ENCODE results near the gene FAF1. TPM values are rescaled to one million over a fixed set of nuclear protein-coding genes. Genes with fewer than 3 reads are reported as not detected.

Gene FAF1
- polyA plus RNA-seq, 1 of the 3 experiments (the other 2 are of a cell fraction) = 8.7 TPM

DNA sequence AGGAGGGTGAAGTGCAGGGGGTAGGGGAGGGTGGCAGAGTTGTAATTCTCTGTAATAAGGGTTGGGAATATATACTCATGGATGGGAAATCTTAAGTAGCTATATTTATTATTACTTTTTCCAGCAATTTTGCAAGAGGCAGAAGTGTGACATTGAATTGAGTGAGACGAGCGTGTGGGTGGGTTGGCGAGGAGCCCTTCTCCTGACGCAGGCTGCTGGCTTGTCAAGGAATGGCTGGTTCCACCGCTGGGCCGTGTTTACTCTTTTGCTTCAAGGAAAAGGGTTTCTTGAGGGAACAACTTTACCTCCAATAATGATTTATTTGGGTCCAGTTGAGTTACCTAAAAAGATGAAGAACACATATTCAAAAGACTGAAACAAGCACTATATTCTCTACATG lies 518.9 kb downstream of the FAF1 start:
- Histone ChIP-seq H3K79me2 (ENCODE audit: insufficient read depth) (no peaks in the 10 kb centered on the region), H3K9me3 (no peaks in the 10 kb centered on the region), H4K20me1 (ENCODE audit: insufficient read depth) (no peaks in the 10 kb centered on the region), H3K27ac (ENCODE audit: low read depth in 2 of 2, low read length in 1 of 2) (no peak overlapping the region), H3K4me3 (ENCODE audit: low read depth in 2 of 2, low read length in 1 of 2) (no peak overlapping the region), H3K4me2 (no peak overlapping the region), H3K4me1 (ENCODE audit: control insufficient read depth in 1 of 2, insufficient read depth in 2 of 2, low read depth in 1 of 2, low read length in 1 of 2) (no peaks in the 10 kb centered on the region), H3K36me3 (replicated peaks in 1 of 2; ENCODE audit: control insufficient read depth in 1 of 2, insufficient read depth in 2 of 2, low read length in 1 of 2) (peaks cover 10 to 20% of the 10 kb centered on the region in 2 experiments), H2AFZ (ENCODE audit: low read depth) (no peak overlapping the region), H3F3A (replicated peaks; ENCODE audit: insufficient read depth) (no peaks in the 10 kb centered on the region), H3K9ac (no peak overlapping the region), H3K27me3 (ENCODE audit: insufficient read depth) (no peaks in the 10 kb centered on the region), H3K9me2 (no peaks in the 10 kb centered on the region)
- 97% methylated on average over 6 of the region's 6 CpGs for WGBS (ENCODE audit: low lambda C conversion rate)
- TF ChIP-seq RFX5 (IDR thresholded peaks at IDR 0.05; ENCODE audit: low read length) (no peak), JUND (IDR thresholded peaks at IDR 0.05) (no peak), ELF1 (IDR thresholded peaks at IDR 0.05) (no peak), EP300 (IDR thresholded peaks at IDR 0.05; ENCODE audit: borderline replicate concordance in 1 of 2, low read depth in 1 of 2, low read length in 1 of 2) (no peak)
- POLR2A ChIA-PET = no interaction called here
- CTCF ChIA-PET = interaction anchor here (1.2 kb wide), 1 partner anchor 72 kb away, joined by 3 read pairs; no protein-coding TSS in a partner anchor
- no peak for DNase-seq

DNA sequence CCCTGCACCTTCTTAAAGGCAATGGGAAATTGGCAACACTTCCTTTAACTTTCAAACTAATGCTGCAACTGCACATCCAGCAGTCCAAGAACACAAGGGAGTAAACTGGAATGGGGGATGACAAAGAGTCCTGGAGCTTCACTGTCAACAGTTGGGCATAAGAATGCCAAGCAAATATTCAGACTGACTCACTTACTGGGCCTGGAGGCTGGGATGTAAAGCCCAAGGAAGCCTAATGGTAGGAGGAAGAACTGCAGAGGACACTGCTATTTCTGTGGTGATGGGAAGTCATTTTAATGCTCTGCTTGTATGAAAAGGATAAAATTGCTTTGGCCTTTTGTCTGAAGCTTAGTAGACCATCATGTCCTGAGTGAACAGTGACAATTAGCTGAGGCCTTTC lies 521.1 kb downstream of the FAF1 start:
- Histone ChIP-seq H3K9me3 (no peaks in the 10 kb centered on the region), H3K4me1 (ENCODE audit: control insufficient read depth in 1 of 2, insufficient read depth in 2 of 2, low read depth in 1 of 2, low read length in 1 of 2) (no peaks in the 10 kb centered on the region), H3K36me3 (replicated peaks in 1 of 2; ENCODE audit: control insufficient read depth in 1 of 2, insufficient read depth in 2 of 2, low read length in 1 of 2) (peaks cover 10 to 20% of the 10 kb centered on the region in 2 experiments), H3K9ac (no peak overlapping the region), H3K4me3 (ENCODE audit: low read depth in 2 of 2, low read length in 1 of 2) (no peak overlapping the region), H3K79me2 (ENCODE audit: insufficient read depth) (no peaks in the 10 kb centered on the region), H3K9me2 (no peaks in the 10 kb centered on the region), H3K27me3 (ENCODE audit: insufficient read depth) (no peaks in the 10 kb centered on the region), H3F3A (replicated peaks; ENCODE audit: insufficient read depth) (no peaks in the 10 kb centered on the region), H2AFZ (ENCODE audit: low read depth) (no peak overlapping the region), H4K20me1 (ENCODE audit: insufficient read depth) (no peaks in the 10 kb centered on the region), H3K27ac (ENCODE audit: low read depth in 2 of 2, low read length in 1 of 2) (no peak overlapping the region), H3K4me2 (no peak overlapping the region)
- CTCF ChIA-PET = no interaction called here
- no peak for TF ChIP-seq GATA2 (CRISPR knock-in tag; IDR thresholded peaks at IDR 0.05)
- TF ChIP-seq, protein P1, sequence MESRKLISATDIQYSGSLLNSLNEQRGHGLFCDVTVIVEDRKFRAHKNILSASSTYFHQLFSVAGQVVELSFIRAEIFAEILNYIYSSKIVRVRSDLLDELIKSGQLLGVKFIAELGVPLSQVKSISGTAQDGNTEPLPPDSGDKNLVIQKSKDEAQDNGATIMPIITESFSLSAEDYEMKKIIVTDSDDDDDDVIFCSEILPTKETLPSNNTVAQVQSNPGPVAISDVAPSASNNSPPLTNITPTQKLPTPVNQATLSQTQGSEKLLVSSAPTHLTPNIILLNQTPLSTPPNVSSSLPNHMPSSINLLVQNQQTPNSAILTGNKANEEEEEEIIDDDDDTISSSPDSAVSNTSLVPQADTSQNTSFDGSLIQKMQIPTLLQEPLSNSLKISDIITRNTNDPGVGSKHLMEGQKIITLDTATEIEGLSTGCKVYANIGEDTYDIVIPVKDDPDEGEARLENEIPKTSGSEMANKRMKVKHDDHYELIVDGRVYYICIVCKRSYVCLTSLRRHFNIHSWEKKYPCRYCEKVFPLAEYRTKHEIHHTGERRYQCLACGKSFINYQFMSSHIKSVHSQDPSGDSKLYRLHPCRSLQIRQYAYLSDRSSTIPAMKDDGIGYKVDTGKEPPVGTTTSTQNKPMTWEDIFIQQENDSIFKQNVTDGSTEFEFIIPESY (IDR thresholded peaks at IDR 0.05; ENCODE audit: borderline replicate concordance, low read depth) = no peak
- TF ChIP-seq, protein P2, sequence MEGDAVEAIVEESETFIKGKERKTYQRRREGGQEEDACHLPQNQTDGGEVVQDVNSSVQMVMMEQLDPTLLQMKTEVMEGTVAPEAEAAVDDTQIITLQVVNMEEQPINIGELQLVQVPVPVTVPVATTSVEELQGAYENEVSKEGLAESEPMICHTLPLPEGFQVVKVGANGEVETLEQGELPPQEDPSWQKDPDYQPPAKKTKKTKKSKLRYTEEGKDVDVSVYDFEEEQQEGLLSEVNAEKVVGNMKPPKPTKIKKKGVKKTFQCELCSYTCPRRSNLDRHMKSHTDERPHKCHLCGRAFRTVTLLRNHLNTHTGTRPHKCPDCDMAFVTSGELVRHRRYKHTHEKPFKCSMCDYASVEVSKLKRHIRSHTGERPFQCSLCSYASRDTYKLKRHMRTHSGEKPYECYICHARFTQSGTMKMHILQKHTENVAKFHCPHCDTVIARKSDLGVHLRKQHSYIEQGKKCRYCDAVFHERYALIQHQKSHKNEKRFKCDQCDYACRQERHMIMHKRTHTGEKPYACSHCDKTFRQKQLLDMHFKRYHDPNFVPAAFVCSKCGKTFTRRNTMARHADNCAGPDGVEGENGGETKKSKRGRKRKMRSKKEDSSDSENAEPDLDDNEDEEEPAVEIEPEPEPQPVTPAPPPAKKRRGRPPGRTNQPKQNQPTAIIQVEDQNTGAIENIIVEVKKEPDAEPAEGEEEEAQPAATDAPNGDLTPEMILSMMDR (IDR thresholded peaks at IDR 0.05) = peak; percentile 26; the same call in 1 of the 2 replicates
- TF ChIP-seq, protein P3, sequence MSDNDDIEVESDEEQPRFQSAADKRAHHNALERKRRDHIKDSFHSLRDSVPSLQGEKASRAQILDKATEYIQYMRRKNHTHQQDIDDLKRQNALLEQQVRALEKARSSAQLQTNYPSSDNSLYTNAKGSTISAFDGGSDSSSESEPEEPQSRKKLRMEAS (IDR thresholded peaks at IDR 0.05; ENCODE audit: low read depth) = no peak
- TF ChIP-seq FOSL2 (IDR thresholded peaks at IDR 0.05; ENCODE audit: borderline replicate concordance, low read depth) = no peak
- TF ChIP-seq SMC3 (IDR thresholded peaks at IDR 0.05; ENCODE audit: low read depth, low read length) = no peak
- no peak for TF ChIP-seq FOXM1 (IDR thresholded peaks at IDR 0.05; ENCODE audit: low read depth)
- TF ChIP-seq EP300 (IDR thresholded peaks at IDR 0.05; ENCODE audit: borderline replicate concordance in 1 of 2, low read depth in 1 of 2, low read length in 1 of 2) = no peak
- TF ChIP-seq, protein P4, sequence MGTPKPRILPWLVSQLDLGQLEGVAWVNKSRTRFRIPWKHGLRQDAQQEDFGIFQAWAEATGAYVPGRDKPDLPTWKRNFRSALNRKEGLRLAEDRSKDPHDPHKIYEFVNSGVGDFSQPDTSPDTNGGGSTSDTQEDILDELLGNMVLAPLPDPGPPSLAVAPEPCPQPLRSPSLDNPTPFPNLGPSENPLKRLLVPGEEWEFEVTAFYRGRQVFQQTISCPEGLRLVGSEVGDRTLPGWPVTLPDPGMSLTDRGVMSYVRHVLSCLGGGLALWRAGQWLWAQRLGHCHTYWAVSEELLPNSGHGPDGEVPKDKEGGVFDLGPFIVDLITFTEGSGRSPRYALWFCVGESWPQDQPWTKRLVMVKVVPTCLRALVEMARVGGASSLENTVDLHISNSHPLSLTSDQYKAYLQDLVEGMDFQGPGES (IDR thresholded peaks at IDR 0.05; ENCODE audit: low read depth, low read length) = no peak
- DNase-seq = no peak
- POLR2A ChIA-PET = no interaction called here
